HG03139 (cell line): ENCODE measurements around the gene SNED1.
"Not testable (repeated sequence)": the region's sequence is repeated elsewhere in the genome, so short reads cannot be mapped to it uniquely, and the experiment has no call there.

Source experiments
- ATAC-seq: cut with Tn5 transposase; IDR thresholded peaks from one replicate; pipeline ENCODE4 v1.9.1; 2021; ENCODE audit not compliant: unreplicated experiment

SNED1 gene

DNA sequence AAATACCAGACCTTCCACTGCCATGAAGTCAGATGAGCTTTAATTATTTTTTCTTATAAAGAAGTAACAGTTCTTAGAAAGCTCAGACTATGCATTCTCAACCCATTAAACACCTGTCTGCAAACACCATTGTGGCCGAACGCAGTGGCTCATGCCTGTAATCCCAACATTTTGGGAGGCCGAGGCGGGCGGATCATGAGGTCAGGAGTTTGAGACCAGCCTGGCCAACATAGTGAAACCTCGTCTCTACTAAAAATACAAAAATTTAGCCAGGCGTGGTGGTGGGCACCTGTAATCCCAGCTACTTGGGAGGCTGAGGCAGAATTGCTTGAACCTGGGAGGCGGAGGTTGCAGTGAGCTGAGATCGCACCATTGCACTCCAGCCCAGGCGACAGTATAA, 106.2 kb downstream of the SNED1 start:
- not testable (repeated sequence) for ATAC-seq

DNA sequence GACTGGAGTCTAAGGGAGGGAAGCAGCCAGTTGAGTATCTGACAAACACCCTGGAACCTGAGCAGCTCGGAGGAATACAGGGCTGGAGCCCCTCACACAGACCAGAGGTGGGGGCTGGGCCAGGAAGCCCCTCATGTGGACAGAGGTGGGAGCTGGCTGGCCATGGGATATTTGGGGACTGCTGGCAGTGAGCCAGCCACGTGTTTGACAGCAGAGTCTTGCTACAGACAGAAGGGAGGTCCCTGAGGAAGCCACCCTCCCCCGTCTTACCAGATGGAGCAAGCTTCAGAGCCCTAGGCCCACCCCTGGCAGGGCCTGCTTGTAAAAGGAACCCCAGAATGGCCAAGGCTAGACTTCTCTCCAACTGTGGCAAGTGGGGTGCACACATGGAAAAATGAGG, 107.2 kb downstream of the SNED1 start:
- ATAC-seq = no peak

DNA sequence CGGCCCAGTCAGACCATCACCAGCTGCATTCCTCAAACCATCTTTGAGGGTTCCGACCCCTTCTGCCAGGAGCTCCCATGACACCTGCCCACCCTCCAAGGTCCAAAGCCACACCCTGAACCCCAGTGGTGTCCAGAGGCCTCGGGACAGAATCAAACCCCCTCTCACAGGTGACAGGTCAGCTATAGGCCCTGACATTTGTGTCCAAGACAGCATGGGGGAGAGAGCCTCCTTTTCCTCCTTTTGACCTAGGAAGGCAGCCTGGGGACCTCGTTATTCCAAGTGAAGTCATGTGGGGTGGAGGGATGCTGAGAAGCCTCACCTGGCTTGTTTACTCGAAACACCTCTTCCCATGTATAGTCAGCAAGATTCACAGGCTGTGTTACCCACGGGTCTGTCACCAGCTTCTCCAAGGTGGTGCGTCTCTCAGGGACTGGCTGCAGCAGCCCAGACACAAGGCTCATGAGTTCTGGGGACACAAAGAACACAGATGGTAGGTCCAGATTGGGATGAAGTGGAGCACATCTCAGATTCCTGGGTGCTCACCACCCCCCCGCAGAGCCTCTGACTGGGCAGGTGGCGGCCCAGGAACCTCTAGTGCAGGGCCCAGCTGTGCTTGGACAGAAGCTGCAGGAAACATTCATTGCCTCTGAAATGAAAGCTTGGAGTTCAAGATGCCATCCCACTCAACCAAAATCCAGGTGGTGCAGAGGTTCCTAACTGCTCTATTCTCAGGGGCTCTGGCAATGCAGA, 108.8 kb downstream of the SNED1 start:
- no peak for ATAC-seq

DNA sequence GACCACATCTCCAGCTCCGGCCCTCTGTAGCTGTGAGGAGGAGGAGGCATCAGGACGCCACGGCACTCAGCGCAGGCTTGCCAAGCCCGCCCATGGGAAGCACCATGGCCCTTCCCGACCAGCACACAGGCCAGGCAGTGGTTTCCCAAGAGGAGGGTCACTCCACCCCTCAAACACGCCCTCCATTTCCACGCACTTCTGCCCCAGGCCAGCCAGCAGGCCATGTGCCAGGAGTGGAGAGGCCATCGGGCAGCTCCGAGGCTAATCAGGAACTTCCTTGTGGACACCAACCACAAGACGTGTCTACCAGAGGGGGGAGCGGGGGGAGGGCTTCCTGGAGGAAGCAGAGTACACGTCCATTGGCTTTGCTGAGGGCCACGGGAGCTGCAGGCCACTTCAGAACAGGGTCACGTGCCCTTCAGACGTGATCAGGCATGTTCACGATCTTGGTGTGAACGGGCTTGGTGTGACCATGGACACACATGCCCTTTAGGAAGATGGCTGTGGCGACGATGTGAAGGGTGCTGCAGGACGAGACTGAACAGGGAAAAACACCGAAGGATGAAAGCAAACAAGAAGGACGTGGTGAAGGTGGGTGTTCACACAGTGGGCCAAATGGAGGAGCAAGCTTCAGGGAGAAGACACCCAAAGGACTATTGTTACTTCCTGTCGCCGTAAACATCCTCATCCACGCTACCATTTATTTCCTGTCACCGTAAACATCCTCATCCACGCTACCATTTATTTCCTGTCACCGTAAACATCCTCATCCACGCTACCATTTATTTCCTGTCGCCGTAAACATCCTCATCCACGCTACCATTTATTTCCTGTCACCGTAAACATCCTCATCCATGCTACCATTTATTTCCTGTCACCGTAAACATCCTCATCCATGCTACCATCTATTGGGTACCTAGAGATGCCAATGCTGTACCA, 110.1 kb downstream of the SNED1 start:
- ATAC-seq = no peak

DNA sequence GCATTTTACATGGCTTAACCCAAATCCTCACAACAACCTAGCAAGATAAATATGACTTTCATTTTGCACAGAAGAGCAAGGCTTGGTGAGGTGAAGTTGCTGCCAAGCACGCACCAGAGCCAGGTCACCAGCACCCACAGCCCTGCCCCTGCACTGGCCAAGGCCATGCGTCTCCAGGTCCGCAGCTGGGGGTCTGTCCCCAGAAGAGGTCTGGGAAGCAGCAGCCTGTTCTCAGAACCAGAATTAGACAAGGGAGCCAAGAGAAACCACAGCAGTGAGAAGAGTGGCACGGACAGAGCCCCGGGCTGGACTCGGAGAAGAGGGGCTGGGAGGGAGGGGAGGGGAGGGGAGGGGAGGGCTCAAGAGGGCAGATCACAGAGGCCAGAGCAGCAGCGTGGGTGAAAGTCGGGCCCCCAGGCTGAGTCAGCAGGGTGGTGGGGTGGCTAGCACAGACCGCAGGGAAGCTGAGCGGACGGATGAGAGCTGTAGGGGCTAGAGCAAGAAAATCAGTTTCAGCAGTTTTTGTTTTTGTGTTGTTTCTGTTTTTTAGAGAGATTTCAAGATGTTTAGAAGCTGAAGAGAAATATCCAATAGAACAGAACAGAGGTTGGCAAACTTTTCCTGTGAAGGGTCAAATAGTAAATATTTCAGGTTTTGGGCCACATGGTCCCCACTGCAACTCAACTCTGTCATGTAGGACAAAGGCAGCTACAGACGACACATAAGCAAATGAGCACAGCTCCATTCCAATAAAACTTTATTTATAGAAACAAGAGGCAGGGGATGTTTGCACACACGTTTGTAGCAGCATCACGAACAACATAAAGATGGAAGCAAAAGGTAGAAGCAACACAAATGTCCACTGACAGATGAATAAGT, 111.0 kb downstream of the SNED1 start:
- ATAC-seq = no peak

DNA sequence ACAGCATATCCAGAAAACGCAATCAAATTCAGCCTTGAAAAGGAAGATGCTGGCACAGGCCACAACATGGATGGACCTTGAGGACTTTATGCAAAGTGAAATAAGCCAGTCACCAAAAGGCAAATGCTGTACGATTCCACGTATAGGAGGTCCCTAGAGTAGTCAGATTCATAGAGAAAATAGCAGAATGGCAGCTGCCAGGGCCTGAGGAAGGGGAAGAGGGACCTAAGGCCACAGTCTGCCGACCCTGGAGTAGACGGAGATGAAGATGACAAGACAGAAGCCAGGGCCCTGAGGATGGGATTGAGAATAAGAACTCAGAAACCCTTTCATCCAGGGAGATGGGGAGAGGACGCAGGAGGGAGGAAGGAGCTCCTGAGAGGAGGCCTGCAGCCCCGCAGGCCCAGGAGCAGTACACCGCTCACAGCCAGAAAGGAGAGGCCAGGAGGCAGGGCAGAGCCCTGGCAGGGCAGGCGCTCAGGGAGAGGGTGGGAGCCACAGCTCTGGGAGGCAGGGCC, 111.7 kb downstream of the SNED1 start:
- no peak for ATAC-seq

DNA sequence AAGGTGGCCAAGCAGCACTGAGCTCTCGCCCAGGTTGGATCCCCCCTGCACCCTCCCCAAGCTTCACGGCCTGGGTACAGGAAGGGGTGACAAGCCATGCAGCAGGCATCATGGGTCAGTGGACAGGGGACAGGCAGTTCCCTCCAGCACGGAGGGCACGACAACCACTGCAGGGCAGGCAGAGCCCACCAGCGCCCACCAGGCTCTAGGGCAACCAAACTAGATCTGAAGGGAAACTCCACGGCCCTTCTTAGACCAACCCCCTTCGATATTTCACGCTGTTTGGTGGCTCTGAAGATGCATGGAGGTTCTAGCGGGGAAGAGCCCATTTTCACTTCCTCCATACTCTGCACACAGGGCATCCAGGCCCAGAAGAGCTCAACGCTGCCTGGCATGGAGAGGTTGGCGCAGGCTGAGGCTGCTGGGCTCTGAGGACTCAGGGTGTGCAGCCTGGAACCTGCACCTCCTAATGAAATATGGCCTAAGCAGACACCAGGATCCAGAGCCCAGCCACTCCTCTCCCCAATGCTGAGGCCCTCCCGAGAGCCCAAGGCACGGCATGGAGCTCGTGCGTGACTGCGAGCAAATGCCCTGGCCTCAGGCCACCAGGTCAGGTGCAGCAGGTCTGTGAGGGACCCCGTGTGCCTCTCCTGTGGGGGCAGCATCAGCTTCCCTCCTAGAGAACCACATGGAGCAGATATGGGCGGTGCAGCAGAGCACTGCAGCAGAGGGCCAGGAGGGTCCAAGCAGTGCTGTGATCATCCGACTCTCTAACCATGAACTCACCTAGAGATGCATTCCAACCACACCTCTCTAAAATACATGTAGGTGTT, 112.4 kb downstream of the SNED1 start:
- ATAC-seq = no peak

DNA sequence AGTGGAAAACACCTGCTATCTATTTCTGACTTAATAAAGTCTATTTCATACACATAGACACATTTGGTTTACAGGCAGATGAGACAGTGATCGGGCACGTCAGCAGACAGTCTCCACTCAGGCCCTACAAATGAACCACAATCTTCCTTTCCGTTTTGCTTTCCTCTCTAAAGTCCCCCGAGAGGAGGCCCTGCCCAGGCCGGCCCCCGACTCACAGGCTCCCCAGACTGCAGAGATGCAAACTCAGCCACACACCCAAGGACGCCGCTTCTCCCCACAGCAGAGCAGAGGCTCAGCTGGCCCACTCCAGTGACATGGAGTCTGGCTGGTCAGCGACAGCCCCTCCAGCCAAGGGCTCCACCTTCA, 113.0 kb downstream of the SNED1 start:
- no peak for ATAC-seq

DNA sequence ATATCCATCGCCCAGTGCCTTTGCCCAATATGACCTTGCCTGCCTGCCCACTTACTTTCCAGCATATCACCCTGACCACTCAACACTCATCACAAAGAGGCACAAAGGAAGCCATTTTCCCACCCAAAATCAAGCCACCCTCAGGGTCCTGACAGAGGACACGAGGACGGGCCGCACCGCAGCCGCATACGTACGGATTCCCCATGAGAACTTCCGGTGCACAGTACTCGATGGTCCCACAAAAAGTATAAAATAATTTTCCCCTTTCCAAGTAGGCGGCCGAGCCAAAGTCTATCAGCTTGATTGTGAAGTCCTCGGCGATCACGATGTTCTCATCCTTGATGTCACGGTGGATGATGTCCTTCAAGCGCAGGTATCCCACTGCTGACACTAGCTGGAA, 113.6 kb downstream of the SNED1 start:
- ATAC-seq = no peak

DNA sequence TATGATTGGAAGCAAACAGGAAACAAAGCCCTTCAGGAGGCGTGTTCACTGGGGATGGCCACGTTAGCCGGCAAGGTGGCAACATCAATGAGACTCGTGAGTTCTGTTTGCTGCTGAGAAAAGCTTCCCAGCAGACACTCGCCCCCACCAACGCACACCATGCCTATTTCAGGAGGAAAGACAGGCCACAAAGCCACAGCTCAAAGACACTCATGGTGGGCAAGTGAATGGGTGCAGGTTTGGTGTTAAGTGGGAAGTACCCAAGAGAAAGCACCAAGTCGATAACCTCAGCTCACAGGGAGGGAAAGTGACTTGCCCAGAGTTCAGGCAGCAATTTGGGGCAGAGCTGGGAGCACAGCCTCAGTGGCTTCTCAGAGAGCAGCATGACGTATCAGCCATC, 114.2 kb downstream of the SNED1 start:
- ATAC-seq = no peak

DNA sequence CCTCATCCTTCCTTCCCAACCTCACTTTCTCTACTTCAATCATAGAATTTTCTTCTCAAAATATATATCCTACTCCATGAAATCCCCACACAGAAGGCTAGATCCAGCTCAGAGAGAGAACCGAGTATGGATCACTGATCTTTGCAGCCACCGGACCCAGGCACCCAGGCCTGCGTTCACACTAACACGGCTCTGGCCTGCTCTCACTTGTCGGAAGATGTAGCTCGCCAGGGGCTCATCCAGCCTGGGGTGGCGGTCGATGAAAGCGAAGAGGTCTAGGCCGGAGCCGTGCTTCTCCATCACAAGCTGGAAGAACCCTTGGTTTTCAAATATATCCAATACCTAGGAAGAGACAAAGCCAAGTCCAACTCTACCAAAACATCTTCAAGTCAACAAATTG, 116.4 kb downstream of the SNED1 start:
- no peak for ATAC-seq

DNA sequence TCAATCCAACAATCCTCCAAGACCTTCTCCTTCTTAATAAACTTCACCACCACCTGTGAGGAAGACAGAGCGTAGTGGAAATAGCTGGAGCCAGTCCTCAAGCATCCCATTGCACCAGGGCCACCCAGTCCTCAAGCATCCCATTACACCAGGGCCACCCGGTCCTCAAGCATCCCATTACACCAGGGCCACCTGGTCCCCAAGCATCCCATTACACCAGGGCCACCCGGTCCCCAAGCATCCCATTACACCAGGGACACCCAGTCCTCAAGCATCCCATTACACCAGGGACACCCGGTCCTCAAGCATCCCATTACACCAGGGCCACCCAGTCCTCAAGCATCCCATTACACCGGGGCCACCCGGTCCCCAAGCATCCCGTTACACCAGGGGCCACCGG, 116.9 kb downstream of the SNED1 start:
- ATAC-seq = no peak

DNA sequence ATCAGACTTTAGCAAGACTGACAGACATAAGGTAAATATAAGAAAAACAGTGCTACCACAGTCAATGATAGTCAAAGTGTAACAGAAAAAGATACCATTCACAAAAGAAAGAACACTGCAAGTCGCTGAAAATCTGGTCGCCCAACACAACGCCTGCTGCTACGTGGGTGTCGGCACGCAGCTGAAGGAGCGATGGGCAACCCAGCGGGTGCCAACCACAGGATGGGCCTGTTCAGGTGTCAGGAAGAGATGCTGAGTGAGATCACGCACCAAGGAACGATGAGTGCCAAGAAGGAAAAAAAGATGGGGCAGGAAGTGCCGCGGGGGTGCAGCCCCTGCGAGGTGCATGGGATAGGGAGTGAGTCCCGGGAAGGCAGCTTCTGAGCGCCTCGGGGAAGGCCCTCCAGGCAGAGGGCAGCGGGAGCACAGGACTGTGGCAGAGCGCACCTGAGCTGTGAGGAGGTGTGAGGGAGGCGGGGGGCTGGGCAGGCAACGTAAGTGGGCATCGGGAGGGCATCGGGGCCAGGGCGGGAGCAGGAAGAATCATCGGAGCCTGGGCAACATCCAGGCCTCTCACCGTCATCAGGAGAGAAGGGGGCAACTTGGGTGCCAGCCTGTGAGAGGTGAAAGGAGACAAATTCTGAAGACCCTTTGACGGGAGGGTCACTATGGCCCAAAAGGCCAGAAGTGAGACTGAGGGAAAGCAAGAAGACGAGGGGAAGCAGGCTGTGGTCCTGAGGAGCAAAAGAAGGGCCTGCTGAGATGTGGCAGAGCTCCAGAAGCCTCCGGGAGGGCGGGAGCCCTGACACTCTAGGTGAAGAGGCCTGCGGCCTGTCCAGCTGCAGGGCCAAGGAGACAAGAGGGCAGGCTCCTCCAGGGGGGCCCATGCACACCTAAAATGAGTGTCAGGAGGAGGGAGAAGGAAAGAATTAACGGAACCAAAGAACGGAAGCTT, 118.5 kb downstream of the SNED1 start:
- no peak for ATAC-seq

DNA sequence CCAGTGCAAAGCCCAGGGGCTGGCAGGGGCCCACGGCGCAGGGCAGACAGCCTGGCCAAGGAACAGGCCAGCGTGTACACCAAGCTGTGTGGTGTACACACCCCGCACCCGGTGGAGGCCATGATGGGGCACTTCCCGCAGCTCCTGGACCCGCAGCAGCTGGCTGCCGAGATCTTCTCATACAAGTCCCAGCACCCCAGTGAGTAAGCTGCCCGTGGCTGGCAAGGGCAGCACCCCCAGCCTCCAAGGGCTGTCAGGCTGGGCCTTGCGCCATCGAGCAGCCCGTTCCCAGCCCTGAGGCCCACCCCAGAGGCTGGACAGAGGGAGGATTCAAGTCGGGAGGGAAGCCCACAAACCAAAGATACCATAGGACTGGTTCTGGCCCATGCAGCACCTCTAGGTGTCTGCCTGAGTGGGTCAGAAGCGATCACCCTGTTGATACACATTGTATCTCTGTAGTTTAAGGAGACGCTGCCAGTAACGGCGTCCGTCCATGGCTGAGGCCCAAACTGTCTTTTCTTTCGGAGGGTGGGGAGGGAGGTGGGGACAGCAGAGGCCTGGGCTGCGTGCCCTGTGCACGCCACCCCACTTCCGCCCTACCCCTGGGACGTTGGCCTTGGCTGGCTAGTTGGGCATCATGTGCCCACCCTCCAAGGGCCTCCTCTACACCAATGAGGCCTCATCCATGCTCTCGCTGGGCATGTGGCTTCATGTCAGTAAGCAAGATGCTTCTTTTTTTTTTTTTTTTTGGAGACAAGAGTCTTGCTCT, 120.5 kb downstream of the SNED1 start:
- ATAC-seq = no peak

DNA sequence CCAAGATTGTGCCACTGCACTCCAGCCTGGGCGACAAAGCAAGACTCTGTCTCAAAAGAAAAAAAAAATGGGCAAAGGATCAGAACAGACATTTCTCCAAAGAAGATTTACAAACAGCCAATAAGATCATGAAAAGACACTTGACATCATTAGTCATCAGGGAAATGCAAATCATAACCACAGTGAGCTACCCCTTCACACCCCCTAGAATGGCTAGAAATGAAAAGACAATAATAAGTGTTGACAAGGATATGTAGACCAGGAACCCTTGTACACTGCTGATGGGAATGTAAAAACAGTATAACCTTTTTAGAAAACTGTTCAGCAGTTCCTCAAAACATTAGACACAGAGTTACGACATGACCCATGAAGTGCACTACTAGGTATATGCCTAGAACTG, 122.0 kb downstream of the SNED1 start:
- no peak for ATAC-seq

DNA sequence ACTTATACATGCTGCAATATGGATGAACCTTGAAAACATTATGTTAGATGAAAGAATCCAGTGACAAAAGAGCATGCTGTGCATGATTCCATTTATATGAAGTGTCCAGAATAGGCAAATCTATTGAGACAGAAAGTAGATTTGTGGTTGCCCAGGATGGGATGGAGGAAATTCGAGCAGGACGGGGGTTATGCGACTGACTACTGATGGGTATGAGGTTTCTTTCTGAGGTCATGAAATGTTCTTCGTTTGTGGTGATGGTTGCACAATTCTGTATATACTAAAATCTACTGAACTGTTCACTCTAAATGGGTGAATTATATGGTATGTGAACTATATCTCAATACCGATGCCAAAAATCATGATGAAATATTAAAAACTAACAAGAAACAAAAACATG, 122.6 kb downstream of the SNED1 start:
- no peak for ATAC-seq

DNA sequence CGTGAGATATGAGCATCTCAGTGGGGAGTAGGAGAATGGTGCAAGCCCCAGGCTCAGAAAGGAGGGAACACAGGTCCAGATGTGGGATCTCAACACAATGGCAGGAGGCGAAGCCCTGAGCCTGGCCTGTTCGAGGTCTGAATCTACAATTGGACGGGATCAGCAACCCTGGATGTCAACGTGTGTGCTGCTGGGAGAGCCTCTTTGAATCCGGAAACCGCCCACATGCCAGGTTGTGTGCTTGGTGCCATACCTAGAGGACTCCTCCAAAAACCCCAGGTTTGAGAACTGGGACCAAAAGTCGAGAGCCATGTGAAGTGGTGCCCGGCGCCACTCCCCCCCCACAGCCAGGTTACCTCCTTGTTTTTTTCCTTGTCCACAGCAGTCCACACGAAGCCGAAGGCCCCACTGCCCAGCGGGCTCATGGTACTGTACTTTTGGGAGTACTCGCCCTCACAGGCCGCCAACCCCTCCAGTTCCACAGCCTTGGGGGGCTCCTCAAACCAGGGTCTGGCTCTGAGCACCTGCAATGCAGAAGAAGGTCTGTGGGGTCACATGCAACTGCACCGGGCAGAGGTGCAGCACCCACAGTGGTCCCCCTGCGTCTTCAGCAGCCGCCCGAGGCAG, 124.1 kb downstream of the SNED1 start:
- ATAC-seq = no peak
